Fibroblast of lung (primary cell): ENCODE results near the gene TC2N. TPM values are rescaled to one million over a fixed set of nuclear protein-coding genes. Genes with fewer than 3 reads are reported as not detected.
A peak's percentile ranks its signal among the peaks of the same experiment; 100 is the strongest.

ENCODE experiments used
- DNase-seq, 2 donors: peaks; one replicate each; pipeline versions ENCODE4 v3.0.0 to v3.0.0-alpha.2; 2010; ENCODE audit warnings: low read depth in 2 of 2
- H2AFZ ChIP-seq: 2 replicates; pipeline ENCODE4 v1.5.1; 2012; ENCODE audit warnings: low read length, control low read depth, inconsistent platforms
- H3K27ac ChIP-seq: 2 replicates; pipeline ENCODE4 v1.5.1; 2011; ENCODE audit warnings: low read length, control low read depth; ENCODE audit not compliant: insufficient read depth
- H3K27me3 ChIP-seq: 2 replicates; pipeline ENCODE4 v1.5.1; 2011; ENCODE audit warnings: mild to moderate bottlenecking, low read length; ENCODE audit not compliant: control insufficient read depth, insufficient read depth
- H3K36me3 ChIP-seq: 2 replicates; pipeline ENCODE4 v1.5.1; 2011; ENCODE audit warnings: low read length; ENCODE audit not compliant: control insufficient read depth, insufficient read depth
- H3K4me1 ChIP-seq: 2 replicates; pipeline ENCODE4 v1.5.1; 2011; ENCODE audit warnings: low read length; ENCODE audit not compliant: control insufficient read depth, insufficient read depth; ENCODE audit errors: extremely low read depth
- H3K4me2 ChIP-seq: 2 replicates; pipeline ENCODE4 v1.5.1; 2011; ENCODE audit warnings: low read length, control low read depth; ENCODE audit not compliant: insufficient read depth; ENCODE audit errors: extremely low read depth
- H3K4me3 ChIP-seq, 4 experiments: fragments of 200-600 bp in 1 of 4; sonication (generic) in 1 of 4; replicated peaks in 1 of 4; 2 replicates each; pipeline ENCODE4 v1.5.1; 2011 to 2016; ENCODE audit warnings: low read length in 4 of 4, low read depth in 3 of 4, mild to moderate bottlenecking in 3 of 4, control low read depth in 2 of 4, inconsistent platforms in 1 of 4, mixed read lengths in 1 of 4; ENCODE audit not compliant: insufficient read depth in 1 of 4; ENCODE audit errors: control extremely low read depth in 1 of 4
- H3K79me2 ChIP-seq: 2 replicates; pipeline ENCODE4 v1.5.1; 2012; ENCODE audit warnings: mild to moderate bottlenecking, low read length, inconsistent platforms; ENCODE audit not compliant: control insufficient read depth, insufficient read depth
- H3K9ac ChIP-seq: 2 replicates; pipeline ENCODE4 v1.5.1; 2011; ENCODE audit warnings: mild to moderate bottlenecking, low read length, control low read depth; ENCODE audit not compliant: insufficient read depth
- H3K9me3 ChIP-seq: 2 replicates; pipeline ENCODE4 v1.5.1; 2012; ENCODE audit warnings: low read depth, low read length; ENCODE audit not compliant: control insufficient read depth, insufficient read depth
- H4K20me1 ChIP-seq: 2 replicates; pipeline ENCODE4 v1.5.1; 2011; ENCODE audit warnings: low read length; ENCODE audit not compliant: control insufficient read depth, insufficient read depth; ENCODE audit errors: extremely low read depth
- CTCF ChIP-seq, 2 donors: IDR thresholded peaks in 1 of 2; conservative IDR thresholded peaks in 1 of 2; 1 replicate in 1 of 2; 2 replicates in 1 of 2; pipeline ENCODE4 v1.5.1; 2011 to 2012; ENCODE audit warnings: low read length in 2 of 2, control low read depth in 1 of 2, inconsistent platforms in 1 of 2, low read depth in 1 of 2, mild to moderate bottlenecking in 1 of 2
- EZH2 ChIP-seq: IDR thresholded peaks from 2 replicates; pipeline ENCODE4 v1.5.1; 2012; ENCODE audit warnings: low read length, control low read depth, mild to moderate bottlenecking; ENCODE audit errors: missing control alignments
- polyA plus RNA-seq, 2 donors: library from polyadenylated mRNA; depleted of rRNA in 1 of 2; stranded (reverse) in 1 of 2; unstranded in 1 of 2; fragments of >200 nt; gene quantifications; 2 replicates each; pipeline ENCODE4 v1.2.1, GENCODE V29; 2011 to 2012; ENCODE audit warnings: missing spikeins in 1 of 2
- total RNA-seq: library from RNA; depleted of rRNA; stranded (reverse); fragments of >200 nt; gene quantifications from 2 replicates; pipeline ENCODE4 v1.2.1, GENCODE V29; 2014

TC2N gene
- total and polyA plus RNA-seq, 2 donors (not counting 1 experiment from before 2014, with no cell fraction given), result 0.19 to 0.83 TPM

DNA sequence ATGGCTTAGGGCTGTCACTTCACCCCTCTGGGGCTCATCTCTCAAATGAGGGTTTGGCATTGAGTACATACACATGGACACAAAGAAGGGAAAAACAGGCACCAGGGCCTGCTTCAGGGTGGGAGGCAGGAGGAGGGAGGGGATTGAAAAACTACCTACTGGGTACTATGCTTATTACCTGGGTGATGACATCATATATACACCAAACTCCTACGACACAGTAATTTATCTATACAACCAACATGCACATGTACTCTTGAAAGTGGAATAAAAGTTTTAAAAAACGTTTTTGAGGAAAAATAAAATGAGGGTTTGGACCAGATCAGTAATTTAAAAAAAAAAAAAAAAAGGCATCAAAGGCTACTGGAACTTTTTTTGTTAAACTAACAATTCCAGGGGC, 3.6 kb upstream of the TC2N start:
- TF ChIP-seq EZH2 (no peak), CTCF (conservative IDR thresholded peaks at IDR 0.05 in 1 of 2, IDR thresholded peaks at IDR 0.05 in 1 of 2; ENCODE audit: low read depth in 1 of 2, low read length in 2 of 2) (no peak)
- Histone ChIP-seq H4K20me1 (no peaks in the 10 kb centered on the region), H3K27ac (no peak overlapping the region), H3K9ac (no peak overlapping the region), H3K36me3 (peaks cover 2% of the 10 kb centered on the region), H3K27me3 (no peaks in the 10 kb centered on the region), H3K4me2 (no peak overlapping the region), H3K9me3 (no peaks in the 10 kb centered on the region), H3K4me1 (peaks cover 3% of the 10 kb centered on the region), H2AFZ (no peak overlapping the region), H3K4me3 (no peak overlapping the region), H3K79me2 (no peaks in the 10 kb centered on the region)
- DNase-seq, result no peak

DNA sequence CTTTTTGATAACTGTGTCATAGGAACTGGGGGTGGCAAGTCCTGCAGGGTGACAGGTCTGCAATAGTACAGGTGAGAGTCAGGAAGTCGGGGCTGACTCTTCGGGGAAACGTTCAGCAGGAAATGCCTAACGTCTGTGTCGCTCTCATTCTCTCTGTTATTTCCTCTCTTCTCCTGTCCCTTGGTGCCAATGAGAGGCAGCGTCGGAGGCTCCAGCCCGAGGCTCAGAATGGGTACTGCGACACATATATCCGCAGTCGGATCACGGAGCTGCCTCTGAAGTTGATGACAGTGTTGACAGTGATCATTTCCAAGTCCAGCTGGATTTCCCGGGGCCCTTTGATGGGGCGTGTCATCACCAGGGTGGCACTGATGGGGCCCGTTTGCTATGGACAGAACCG, 2.7 kb upstream of the TC2N start:
- TF ChIP-seq EZH2 (no peak), CTCF (conservative IDR thresholded peaks at IDR 0.05 in 1 of 2, IDR thresholded peaks at IDR 0.05 in 1 of 2; ENCODE audit: low read depth in 1 of 2, low read length in 2 of 2) (no peak)
- Histone ChIP-seq H3K4me2 (no peak overlapping the region), H3K9me3 (no peaks in the 10 kb centered on the region), H3K27ac (no peak overlapping the region), H3K27me3 (no peaks in the 10 kb centered on the region), H3K9ac (no peak overlapping the region), H3K4me3 (no peak overlapping the region), H3K4me1 (peaks cover 3% of the 10 kb centered on the region), H2AFZ (no peak overlapping the region), H4K20me1 (no peaks in the 10 kb centered on the region), H3K79me2 (no peaks in the 10 kb centered on the region), H3K36me3 (peaks cover 2% of the 10 kb centered on the region)
- DNase-seq, result no peak

DNA sequence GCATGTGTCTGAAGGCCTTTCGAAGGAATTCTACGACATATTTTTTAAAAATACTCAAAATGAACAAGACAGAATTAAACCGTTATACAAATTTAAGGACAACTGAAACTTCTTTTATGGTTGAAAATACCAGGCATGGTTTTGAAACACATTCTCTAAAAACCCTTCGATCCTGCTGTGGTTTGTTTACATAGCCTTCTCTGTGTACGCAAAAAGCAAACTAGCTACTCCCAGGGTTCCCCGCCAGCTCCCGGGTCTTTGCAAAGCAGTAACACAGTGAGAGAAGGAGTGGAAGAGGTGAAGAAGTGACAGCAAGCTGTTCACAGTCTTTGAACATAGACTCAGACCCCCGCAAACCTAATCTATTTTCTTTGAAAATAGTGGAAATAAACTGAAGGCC, 2.2 kb upstream of the TC2N start:
- Histone ChIP-seq H3K36me3 (peaks cover 2% of the 10 kb centered on the region), H2AFZ (no peak overlapping the region)
- TF ChIP-seq EZH2 (no peak), CTCF (conservative IDR thresholded peaks at IDR 0.05 in 1 of 2, IDR thresholded peaks at IDR 0.05 in 1 of 2; ENCODE audit: low read depth in 1 of 2, low read length in 2 of 2) (no peak)

More for the DNA sequence above, 2.2 kb upstream of the TC2N start:
- no peaks in the 10 kb centered on the region for H4K20me1 ChIP-seq
- no peak overlapping the region for H3K4me2 ChIP-seq
- H3K79me2 ChIP-seq, result no peaks in the 10 kb centered on the region
- peak in 1 of 2 donors; percentile 52 for DNase-seq
- H3K4me1 ChIP-seq, result peaks cover 3% of the 10 kb centered on the region
- H3K4me3 ChIP-seq, result no peak overlapping the region
- H3K9ac ChIP-seq, result no peak overlapping the region
- no peaks in the 10 kb centered on the region for H3K9me3 ChIP-seq
- H3K27ac ChIP-seq, result no peak overlapping the region
- no peaks in the 10 kb centered on the region for H3K27me3 ChIP-seq
